ENCODE data around the gene REG1A. TPM values are rescaled to one million over a fixed set of nuclear protein-coding genes. Genes with fewer than 3 reads are reported as not detected.

REG1A gene
- total and polyA plus RNA-seq, 9 of the 15 experiments (the other 6 are each of a cell fraction or from before 2014, with no cell fraction given): 3.1 TPM; not detected in 8

- H3K4me1 ChIP-seq (replicated peaks in 1 of 2; ENCODE audit: control insufficient read depth in 2 of 2, insufficient read depth in 2 of 2, low read length in 2 of 2): no peaks in the 10 kb centered on the region
- H3K79me2 ChIP-seq (ENCODE audit: control insufficient read depth, insufficient read depth, low read length): no peaks in the 10 kb centered on the region
- no peak for TF ChIP-seq CREB3 (tag; conservative IDR thresholded peaks at IDR 0.05; ENCODE audit: low read depth)
- no peaks in the 10 kb centered on the region for H4K20me1 ChIP-seq (replicated peaks; ENCODE audit: control insufficient read depth, insufficient read depth, low read length)
- intact Hi-C loops (cut with micrococcal nuclease) (no loop called here), in situ Hi-C loops (cut with MboI) (no loop called here)
- no peak overlapping the region for H3K9ac ChIP-seq (ENCODE audit: insufficient read depth in 1 of 2, low read depth in 2 of 2, low read length in 2 of 2)
- FAIRE-seq: no peak
- H3K9me3 ChIP-seq (replicated peaks; ENCODE audit: control insufficient read depth, insufficient read depth, low read depth, low read length): no peaks in the 10 kb centered on the region
- H3K27ac ChIP-seq (ENCODE audit: extremely low read depth, low read depth, low read length): no peak overlapping the region
- BruUV-seq (replicated peaks): no TSS peak
- H2AFZ ChIP-seq (ENCODE audit: low read depth, low read length): no peak overlapping the region
- no peak overlapping the region for H3K4me3 ChIP-seq
- no peak for DNase-seq (ENCODE audit: extremely low read depth in 1 of 4, low spot score in 3 of 4)
- no peak overlapping the region for H3K4me2 ChIP-seq (ENCODE audit: insufficient read depth, low read length)
- 0% methylated on average over 6 of the region's 6 CpGs for WGBS (ENCODE audit: insufficient coverage, low coverage, missing lambda C conversion rate)
- POLR2A ChIA-PET: no interaction called here
- H3K36me3 ChIP-seq (ENCODE audit: control insufficient read depth, insufficient read depth, low read length): no peaks in the 10 kb centered on the region
- H3K27me3 ChIP-seq (ENCODE audit: control insufficient read depth in 2 of 2, insufficient read depth in 2 of 2, low read length in 2 of 2): no peaks in the 10 kb centered on the region
- H3K9me1 ChIP-seq (ENCODE audit: control insufficient read depth, insufficient read depth, low read length): no peaks in the 10 kb centered on the region
- CTCF ChIA-PET (ENCODE audit: low intra/inter-chr PET ratio): no interaction called here
- no peak for ATAC-seq
Measured at GRCh38 chr2:79097843-79098242, 22.4 kb upstream of the REG1A start.

GRCh38 chr2:79099140-79099686, 21.1 kb upstream of the REG1A start:
- ATAC-seq: no peak
- WGBS (ENCODE audit: insufficient coverage, low coverage, missing lambda C conversion rate): 0% methylated on average over 7 of the region's 7 CpGs
- ChIA-PET CTCF (ENCODE audit: low intra/inter-chr PET ratio) (no interaction called here), POLR2A (interaction anchor here (0.5 kb wide), 1 partner anchor 105 kb away, joined by 3 read pairs; no protein-coding TSS in a partner anchor)
- no peak for TF ChIP-seq PREB (CRISPR knock-in tag; IDR thresholded peaks at IDR 0.05)
- no peak overlapping the region for H3K4me2 ChIP-seq (ENCODE audit: insufficient read depth, low read length)
- no peaks in the 10 kb centered on the region for H3K27me3 ChIP-seq (ENCODE audit: control insufficient read depth in 2 of 2, insufficient read depth in 2 of 2, low read length in 2 of 2)
- no peak overlapping the region for H2AFZ ChIP-seq (ENCODE audit: low read depth, low read length)
- intact Hi-C loops (cut with micrococcal nuclease) (no loop called here), in situ Hi-C loops (cut with MboI) (no loop called here)
- no peaks in the 10 kb centered on the region for H4K20me1 ChIP-seq (replicated peaks; ENCODE audit: control insufficient read depth, insufficient read depth, low read length)
- no peak overlapping the region for H3K27ac ChIP-seq (ENCODE audit: extremely low read depth, low read depth, low read length)
- H3K9ac ChIP-seq (ENCODE audit: insufficient read depth in 1 of 2, low read depth in 2 of 2, low read length in 2 of 2): no peak overlapping the region
- no peak overlapping the region for H3K4me3 ChIP-seq
- H3K4me1 ChIP-seq (replicated peaks in 1 of 2; ENCODE audit: control insufficient read depth in 2 of 2, insufficient read depth in 2 of 2, low read length in 2 of 2): no peaks in the 10 kb centered on the region
- H3K79me2 ChIP-seq (ENCODE audit: control insufficient read depth, insufficient read depth, low read length): no peaks in the 10 kb centered on the region
- H3K9me3 ChIP-seq (replicated peaks; ENCODE audit: control insufficient read depth, insufficient read depth, low read depth, low read length): no peaks in the 10 kb centered on the region
- no peaks in the 10 kb centered on the region for H3K9me1 ChIP-seq (ENCODE audit: control insufficient read depth, insufficient read depth, low read length)
- no peak for DNase-seq (ENCODE audit: extremely low read depth in 1 of 4, low spot score in 3 of 4)
- no peak for FAIRE-seq
- BruUV-seq (replicated peaks): no TSS peak
- no peaks in the 10 kb centered on the region for H3K36me3 ChIP-seq (ENCODE audit: control insufficient read depth, insufficient read depth, low read length)

Data from K562 (cell line).